ENCODE measurements around the gene RPS4Y1.

- TF ChIP-seq POLR2A (IDR thresholded peaks at IDR 0.05; ENCODE audit: low read depth, low read length) (no peak), RAD21 (IDR thresholded peaks at IDR 0.05; ENCODE audit: low read length) (no peak), RCOR1 (IDR thresholded peaks at IDR 0.05; ENCODE audit: insufficient replicate concordance, low read length) (no peak), CTCF (conservative IDR thresholded peaks at IDR 0.05; ENCODE audit: low read depth, low read length) (no peak), USF2 (IDR thresholded peaks at IDR 0.05; ENCODE audit: low read depth, low read length) (no peak), MXI1 (IDR thresholded peaks at IDR 0.05; ENCODE audit: borderline replicate concordance, low read depth, low read length) (no peak), RFX5 (IDR thresholded peaks at IDR 0.05; ENCODE audit: low read depth, low read length) (no peak), CEBPB (IDR thresholded peaks at IDR 0.05; ENCODE audit: low read depth, low read length) (no peak), FOS (IDR thresholded peaks at IDR 0.05; ENCODE audit: low read depth, low read length) (no peak), ELK1 (IDR thresholded peaks at IDR 0.05; ENCODE audit: borderline replicate concordance, low read depth, low read length) (no peak), MAFK (IDR thresholded peaks at IDR 0.05; ENCODE audit: low read depth, low read length) (no peak), SMC3 (IDR thresholded peaks at IDR 0.05; ENCODE audit: low read depth, low read length) (no peak)
These were observed 7.0 kb downstream of the RPS4Y1 start for GRCh38 chrY:2848384-2848783.
